IPS DF 6.9 (cell line): ENCODE measurements around the gene HRCT1.
"Not testable (repeated sequence)": the region's sequence is repeated elsewhere in the genome, so short reads cannot be mapped to it uniquely, and the experiment has no call there.

Experiments used
- DNase-seq: peaks from one replicate; pipeline ENCODE4 v3.0.0-alpha.2; 2013; ENCODE audit warnings: low read depth, low spot score
- H3K27ac ChIP-seq: one replicate; pipeline ENCODE4 v1.5.1; 2013; ENCODE audit warnings: low read length, control low read depth
- H3K27me3 ChIP-seq: 2 replicates; pipeline ENCODE4 v1.6.1; 2013; ENCODE audit warnings: mild to moderate bottlenecking, low read length; ENCODE audit not compliant: control insufficient read depth, insufficient read depth
- H3K36me3 ChIP-seq: 2 replicates; pipeline ENCODE4 v1.6.1; 2013; ENCODE audit warnings: low read length; ENCODE audit not compliant: control insufficient read depth, insufficient read depth
- H3K4me1 ChIP-seq: 2 replicates; pipeline ENCODE4 v1.6.1; 2013; ENCODE audit warnings: low read length; ENCODE audit not compliant: control insufficient read depth, insufficient read depth
- H3K4me3 ChIP-seq: 2 replicates; pipeline ENCODE4 v1.5.1; 2013; ENCODE audit warnings: mild to moderate bottlenecking, low read length
- H3K9me3 ChIP-seq: 2 replicates; pipeline ENCODE4 v1.6.1; 2013; ENCODE audit warnings: low read length, inconsistent platforms; ENCODE audit not compliant: control insufficient read depth, insufficient read depth
- WGBS: extraction: QIAGEN DNeasy Blood & Tissue Kit; methylation state at CpG from one replicate; pipeline ENCODE4 v1.1.7; 2013; ENCODE audit warnings: mixed read lengths, missing lambda C conversion rate; ENCODE audit not compliant: insufficient read length, insufficient coverage; 5-methylcytosine and 5-hydroxymethylcytosine counted together

Gene HRCT1

GRCh38 chr9:35932735-35933134, 26.7 kb downstream of the HRCT1 start:
- Histone ChIP-seq H3K27ac (no peak overlapping the region), H3K4me1 (no peaks in the 10 kb centered on the region), H3K36me3 (no peaks in the 10 kb centered on the region), H3K4me3 (no peak overlapping the region), H3K27me3 (no peaks in the 10 kb centered on the region), H3K9me3 (no peaks in the 10 kb centered on the region)
- WGBS: no CpG with 5 or more reads among the region's 3 CpGs
- no peak for DNase-seq

- no peak overlapping the region for H3K27ac ChIP-seq
- no peaks in the 10 kb centered on the region for H3K9me3 ChIP-seq
- DNase-seq: no peak
- no peaks in the 10 kb centered on the region for H3K4me1 ChIP-seq
- no peaks in the 10 kb centered on the region for H3K36me3 ChIP-seq
- H3K4me3 ChIP-seq: no peak overlapping the region
- no CpG with 5 or more reads among the region's 4 CpGs for WGBS
- no peaks in the 10 kb centered on the region for H3K27me3 ChIP-seq
Observed at GRCh38 chr9:35933550-35934067, 27.6 kb downstream of the HRCT1 start.

GRCh38 chr9:35934069-35934468, 28.1 kb downstream of the HRCT1 start:
- H3K36me3 ChIP-seq, H3K4me1 ChIP-seq, H3K9me3 ChIP-seq, DNase-seq, H3K27me3 ChIP-seq, H3K4me3 ChIP-seq, H3K27ac ChIP-seq: not testable (repeated sequence)
- no CpG with 5 or more reads among the region's 6 CpGs for WGBS

GRCh38 chr9:35935261-35935660, 29.3 kb downstream of the HRCT1 start:
- H3K4me1 ChIP-seq: no peaks in the 10 kb centered on the region
- no CpG with 5 or more reads among the region's 4 CpGs for WGBS
- no peaks in the 10 kb centered on the region for H3K9me3 ChIP-seq
- H3K4me3 ChIP-seq: no peak overlapping the region
- no peaks in the 10 kb centered on the region for H3K36me3 ChIP-seq
- no peak overlapping the region for H3K27ac ChIP-seq
- H3K27me3 ChIP-seq: no peaks in the 10 kb centered on the region
- no peak for DNase-seq

- Histone ChIP-seq H3K9me3 (no peaks in the 10 kb centered on the region), H3K4me3 (no peak overlapping the region), H3K27me3 (no peaks in the 10 kb centered on the region), H3K36me3 (no peaks in the 10 kb centered on the region), H3K4me1 (no peaks in the 10 kb centered on the region), H3K27ac (no peak overlapping the region)
- no CpG with 5 or more reads among the region's 7 CpGs for WGBS
- no peak for DNase-seq
Observed at GRCh38 chr9:35935755-35936509, 29.9 kb downstream of the HRCT1 start.

- H3K4me1 ChIP-seq: no peaks in the 10 kb centered on the region
- H3K36me3 ChIP-seq: no peaks in the 10 kb centered on the region
- H3K9me3 ChIP-seq: no peaks in the 10 kb centered on the region
- no peaks in the 10 kb centered on the region for H3K27me3 ChIP-seq
- no CpG with 5 or more reads among the region's 2 CpGs for WGBS
- H3K4me3 ChIP-seq: no peak overlapping the region
- H3K27ac ChIP-seq: no peak overlapping the region
- no peak for DNase-seq
Observed at GRCh38 chr9:35937227-35937626, 31.2 kb downstream of the HRCT1 start.

- no CpG with 5 or more reads among the region's 10 CpGs for WGBS
- no peak overlapping the region for H3K27ac ChIP-seq
- no peaks in the 10 kb centered on the region for H3K4me1 ChIP-seq
Observed at GRCh38 chr9:35938474-35939356, 32.7 kb downstream of the HRCT1 start.

GRCh38 chr9:35939679-35940250, 33.8 kb downstream of the HRCT1 start:
- WGBS: no CpG with 5 or more reads among the region's 8 CpGs

More at GRCh38 chr9:35938474-35939356, 32.7 kb downstream of the HRCT1 start:
- H3K27me3 ChIP-seq: no peaks in the 10 kb centered on the region; the same call in 1 of the 2 replicates
- DNase-seq: no peak
- H3K9me3 ChIP-seq: no peaks in the 10 kb centered on the region
- H3K36me3 ChIP-seq: no peaks in the 10 kb centered on the region
- H3K4me3 ChIP-seq: no peak overlapping the region

GRCh38 chr9:35940458-35941407, 34.7 kb downstream of the HRCT1 start:
- no peaks in the 10 kb centered on the region for H3K9me3 ChIP-seq
- no CpG with 5 or more reads among the region's 7 CpGs for WGBS
- H3K27ac ChIP-seq: no peak overlapping the region
- H3K27me3 ChIP-seq: no peaks in the 10 kb centered on the region; the same call in 1 of the 2 replicates
- H3K4me1 ChIP-seq: no peaks in the 10 kb centered on the region
- H3K36me3 ChIP-seq: no peaks in the 10 kb centered on the region
- DNase-seq: no peak
- H3K4me3 ChIP-seq: no peak overlapping the region

More at GRCh38 chr9:35939679-35940250, 33.8 kb downstream of the HRCT1 start:
- no peak overlapping the region for H3K27ac ChIP-seq
- H3K27me3 ChIP-seq: no peaks in the 10 kb centered on the region; the same call in 1 of the 2 replicates
- H3K9me3 ChIP-seq: no peaks in the 10 kb centered on the region
- no peak overlapping the region for H3K4me3 ChIP-seq
- DNase-seq: no peak
- H3K36me3 ChIP-seq: no peaks in the 10 kb centered on the region
- H3K4me1 ChIP-seq: no peaks in the 10 kb centered on the region
